ENCODE measurements around the gene FANCD2.
A peak's percentile ranks its signal among the peaks of the same experiment; 100 is the strongest.
"Not testable (repeated sequence)": the region's sequence is repeated elsewhere in the genome, so short reads cannot be mapped to it uniquely, and the experiment has no call there.

FANCD2 gene

GRCh38 chr3:10026084-10026890 is at the start of gene FANCD2:
TSS of gene FANCD2 (plus strand) at chr3:10026437. CDS start at chr3:10028658, 2,221 bp downstream.
- peak; percentile 93 to 95 for DNase-seq

DNA sequence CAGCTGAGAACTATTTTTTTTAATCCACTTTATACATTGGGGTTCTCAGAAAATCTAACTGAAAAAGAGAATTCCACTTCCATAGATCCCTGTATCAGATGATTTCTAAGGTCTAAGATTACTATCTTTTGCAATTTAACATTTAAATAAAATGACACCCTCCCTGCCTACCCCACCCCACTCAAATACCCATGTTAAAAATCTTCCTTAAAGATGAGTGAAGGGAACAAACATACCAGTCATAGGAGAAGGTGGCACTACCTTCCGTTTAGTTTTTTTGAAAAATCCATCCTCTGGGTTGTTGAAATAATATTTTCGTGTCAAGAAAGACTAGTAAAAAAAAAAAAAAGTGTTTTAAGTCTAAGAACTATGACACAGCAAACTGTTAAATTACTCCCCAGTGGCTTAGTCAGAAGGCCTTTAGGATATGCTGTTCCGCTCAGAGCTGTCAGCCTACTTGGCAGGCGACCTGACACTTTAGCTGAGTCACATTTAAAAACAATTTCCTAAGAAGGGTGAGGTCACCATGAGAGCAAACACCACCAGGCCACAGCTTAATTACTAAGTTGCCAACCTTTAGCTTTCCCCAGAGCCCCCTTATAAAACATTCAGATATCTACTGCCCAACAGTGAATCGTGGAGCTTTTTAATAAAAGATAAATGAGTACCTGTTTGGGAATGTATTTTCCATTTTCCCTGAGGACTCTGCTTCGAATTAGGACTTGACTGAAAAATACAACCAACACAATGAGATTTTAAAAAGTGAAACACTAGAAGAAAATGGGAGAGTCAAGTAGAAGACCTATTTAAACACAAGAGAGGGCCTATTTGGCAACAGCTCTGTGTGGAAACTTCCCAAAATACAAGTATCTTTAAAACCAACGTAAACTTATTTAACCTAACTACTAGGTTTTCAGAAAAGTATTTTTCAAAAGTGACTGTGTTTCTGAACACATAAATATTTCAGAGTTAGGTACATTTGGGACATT is 49.2 kb upstream of the FANCD2 start:
- peak in 1 of 2 donors; percentile 10 for DNase-seq

DNA sequence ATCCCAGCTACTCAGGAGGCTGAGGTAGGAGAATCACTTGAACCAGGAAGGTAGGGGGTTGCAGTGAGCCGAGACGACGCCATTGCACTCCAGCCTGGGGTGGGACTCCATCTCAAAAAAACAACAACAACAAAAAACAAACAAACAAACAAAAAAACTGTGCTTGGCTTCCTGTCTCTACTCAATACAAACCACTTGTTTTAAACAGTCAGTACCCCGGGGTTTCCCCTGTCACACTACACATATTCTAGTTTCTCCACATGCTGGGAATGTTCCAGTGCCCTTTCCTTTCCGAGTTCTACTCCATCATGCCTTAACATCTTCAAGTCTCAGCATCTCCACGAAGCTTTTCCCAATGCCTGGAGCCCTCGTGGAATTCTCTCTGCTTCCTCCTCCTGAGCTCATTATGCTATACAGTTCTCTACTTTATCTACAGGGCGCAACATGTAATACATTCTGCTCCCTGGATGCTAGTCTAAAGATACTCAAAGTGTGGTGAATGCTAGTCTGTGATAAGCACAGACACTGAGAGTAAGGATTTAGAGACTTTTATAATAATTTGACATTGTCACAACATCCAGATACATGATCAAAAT is 47.4 kb upstream of the FANCD2 start:
- DNase-seq: no peak

- DNase-seq: no peak
Measured at GRCh38 chr3:9980251-9980650, 46.0 kb upstream of the FANCD2 start.

- no peak for DNase-seq
Measured at GRCh38 chr3:9986230-9986725, 40.0 kb upstream of the FANCD2 start.

DNA sequence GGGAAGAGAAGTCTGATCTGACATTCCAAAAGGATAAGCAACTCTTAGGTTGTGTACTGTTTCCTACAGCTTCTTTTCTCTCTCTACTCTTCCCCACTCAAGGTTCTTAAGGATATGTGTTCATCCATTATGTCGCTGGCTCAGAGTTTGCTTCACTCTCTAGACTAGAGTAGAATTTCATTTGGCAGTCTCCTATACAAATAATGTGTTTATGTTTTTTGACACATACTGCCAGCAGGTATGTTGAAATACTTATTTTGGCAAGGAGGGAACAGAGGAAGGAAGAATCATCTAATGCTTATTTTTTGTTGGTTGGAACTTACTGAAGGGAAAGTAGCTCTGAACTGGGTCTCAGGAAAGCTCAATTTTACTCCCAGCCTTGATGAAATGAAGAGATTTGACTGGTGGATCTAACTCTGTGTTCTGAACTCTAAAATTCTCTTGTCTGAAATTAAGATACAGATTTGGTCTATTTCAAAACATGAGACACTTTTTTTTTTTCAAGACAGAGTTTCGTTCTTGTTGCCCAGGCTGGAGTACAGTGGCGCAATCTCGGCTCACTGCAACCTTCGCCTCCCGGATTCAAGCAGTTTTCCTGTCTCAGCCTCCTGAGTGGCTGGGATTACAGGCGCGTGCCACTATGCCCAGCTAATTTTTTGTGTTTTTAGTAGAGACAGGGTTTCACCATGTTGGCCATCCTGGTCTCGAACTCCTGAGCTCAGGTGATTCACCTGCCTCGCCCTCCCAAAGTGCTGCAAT is 32.0 kb upstream of the FANCD2 start:
- DNase-seq: no peak

- no peak for DNase-seq
Measured at GRCh38 chr3:10000686-10001085, 25.6 kb upstream of the FANCD2 start.

DNA sequence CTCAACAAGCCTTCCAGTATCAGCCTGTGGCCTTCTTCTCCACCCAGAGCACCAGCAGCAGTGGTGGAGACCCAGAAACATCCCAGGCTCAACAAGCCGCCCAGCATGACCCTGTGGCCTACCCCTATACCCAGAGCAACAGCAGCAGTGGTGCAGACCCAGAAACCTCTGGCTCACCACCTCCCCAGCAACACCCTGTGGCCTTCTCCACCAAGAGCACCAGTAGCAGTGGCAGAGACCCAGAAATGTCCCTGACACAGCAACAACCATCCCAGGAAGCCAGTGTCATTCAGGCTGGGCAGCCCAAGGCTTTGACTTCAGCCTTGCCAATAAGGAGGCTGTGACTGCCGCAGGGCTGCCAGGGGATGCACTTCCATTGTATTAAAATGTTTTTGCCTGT is 23.3 kb upstream of the FANCD2 start:
- DNase-seq: no peak

- no peak for DNase-seq
Measured at GRCh38 chr3:10004506-10004905, 21.7 kb upstream of the FANCD2 start.

DNA sequence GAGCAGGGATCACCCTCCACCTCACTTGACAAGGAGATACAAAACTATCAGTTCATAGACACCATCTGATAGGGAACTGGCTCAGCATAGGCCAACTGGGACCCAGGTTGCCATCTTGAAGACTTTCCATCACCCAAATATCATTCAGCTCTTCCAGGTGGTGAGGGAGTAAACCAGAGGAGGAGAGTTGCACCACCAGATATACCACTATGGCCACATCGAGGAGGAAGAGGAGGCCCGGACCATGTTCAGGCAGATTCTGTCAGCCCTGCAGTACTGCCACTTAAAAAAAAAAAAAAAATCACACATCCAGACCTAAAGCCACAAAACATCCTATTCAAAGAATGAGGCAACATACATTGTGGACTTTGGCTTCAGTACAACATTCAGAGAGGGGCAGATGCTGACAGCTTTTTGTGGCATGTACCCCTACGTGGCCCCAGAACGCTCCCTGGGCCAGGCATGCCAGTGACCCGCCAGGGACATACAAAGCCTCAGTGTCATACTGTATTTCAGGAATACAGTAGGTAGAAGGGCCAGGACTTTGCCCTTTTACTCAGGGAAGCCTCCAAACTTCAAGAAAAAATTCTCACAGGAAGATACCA is 21.2 kb upstream of the FANCD2 start:
- no peak for DNase-seq

GRCh38 chr3:10006048-10006761 is 20.0 kb upstream of the FANCD2 start:
- DNase-seq: no peak

GRCh38 chr3:10006762-10007090 is 19.5 kb upstream of the FANCD2 start:
- DNase-seq: no peak

- no peak for DNase-seq
Measured at GRCh38 chr3:10007126-10007782, 19.0 kb upstream of the FANCD2 start.

DNA sequence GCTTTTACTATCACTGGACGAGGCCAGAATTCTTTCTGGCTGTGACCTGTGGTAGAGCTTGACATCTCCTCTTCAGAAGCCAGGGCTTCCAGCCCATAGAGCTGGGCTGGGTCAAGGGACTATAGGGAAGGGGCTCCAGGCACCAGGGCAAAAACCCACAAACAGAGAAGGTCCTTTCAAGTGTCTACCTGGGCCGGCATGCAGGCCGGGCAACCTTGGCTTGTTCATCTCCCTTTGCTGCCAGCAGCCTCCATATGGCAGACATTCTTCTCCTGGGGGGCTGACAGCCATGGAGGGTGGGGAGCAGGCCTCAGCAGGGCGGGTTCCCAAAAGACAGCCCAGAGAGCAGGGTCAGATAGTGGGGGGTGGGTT is 18.0 kb upstream of the FANCD2 start:
- not testable (repeated sequence) for DNase-seq

DNA sequence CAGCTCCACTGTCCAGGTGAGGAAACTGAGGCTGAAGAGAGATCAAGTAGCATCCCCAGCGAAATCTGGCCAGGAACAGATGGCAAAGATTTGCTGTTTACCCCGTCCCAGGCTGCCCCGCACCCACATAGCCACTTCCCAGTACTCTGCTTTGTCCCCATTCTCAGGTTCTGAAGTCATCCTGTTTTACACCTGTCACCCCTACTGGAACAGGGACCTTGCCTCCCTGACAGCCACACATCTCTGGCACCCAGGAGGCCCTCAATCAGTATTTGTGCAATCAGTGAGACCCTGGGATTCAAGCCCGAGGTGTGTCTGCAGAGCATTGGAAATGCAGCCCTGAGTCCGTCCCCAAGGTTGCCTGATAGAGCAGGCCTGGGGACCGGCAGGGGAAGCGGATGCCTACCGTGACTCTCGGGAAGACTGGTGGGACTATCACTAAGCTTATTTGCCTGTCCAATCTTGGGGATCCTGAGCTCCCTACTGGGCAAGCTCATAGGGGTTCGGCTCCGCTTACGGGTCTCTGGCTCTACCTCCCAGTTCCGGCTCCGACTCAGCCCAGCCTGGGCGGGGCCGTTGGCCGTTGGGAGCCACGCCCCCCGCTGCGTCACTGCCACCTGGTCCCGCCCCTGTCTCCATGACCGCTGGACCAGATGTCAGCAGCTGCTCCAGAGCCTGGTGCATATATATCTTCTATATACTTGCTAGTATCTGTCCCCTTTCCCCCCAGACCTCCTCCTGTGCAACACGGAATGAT is 17.5 kb upstream of the FANCD2 start:
- DNase-seq: peak; percentile 78 to 84

GRCh38 chr3:10010421-10010877 is 15.8 kb upstream of the FANCD2 start:
- no peak for DNase-seq

DNA sequence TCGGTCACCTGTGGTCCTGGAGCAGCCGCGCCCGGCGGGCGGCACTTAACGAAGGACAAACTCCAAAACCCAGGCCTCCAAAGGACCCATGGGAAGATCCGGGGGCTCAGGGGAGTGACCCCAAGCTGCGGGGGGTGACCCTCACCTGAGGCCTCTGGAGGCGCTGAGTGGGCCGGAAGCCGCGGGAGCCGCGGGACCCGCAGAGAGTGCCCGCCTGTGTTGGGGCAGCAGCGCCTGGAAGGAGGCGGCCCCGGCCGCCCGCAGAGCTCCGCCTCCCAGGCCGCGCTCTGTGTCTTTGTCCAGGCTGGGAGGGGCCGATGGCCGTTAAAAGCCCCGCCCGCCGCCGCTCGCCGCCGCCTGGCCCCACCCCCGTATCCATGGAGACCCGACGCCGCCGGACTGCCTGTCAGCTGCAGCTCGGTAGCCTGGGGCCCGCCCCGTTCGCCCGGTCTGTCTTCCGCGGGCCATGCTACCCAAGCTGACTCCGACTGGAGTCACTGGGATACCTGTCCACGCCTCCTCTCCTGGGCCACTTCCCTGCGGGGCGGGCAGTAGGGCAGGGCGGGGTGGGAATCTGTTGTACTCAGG is 15.3 kb upstream of the FANCD2 start:
- DNase-seq: peak; percentile 83

DNA sequence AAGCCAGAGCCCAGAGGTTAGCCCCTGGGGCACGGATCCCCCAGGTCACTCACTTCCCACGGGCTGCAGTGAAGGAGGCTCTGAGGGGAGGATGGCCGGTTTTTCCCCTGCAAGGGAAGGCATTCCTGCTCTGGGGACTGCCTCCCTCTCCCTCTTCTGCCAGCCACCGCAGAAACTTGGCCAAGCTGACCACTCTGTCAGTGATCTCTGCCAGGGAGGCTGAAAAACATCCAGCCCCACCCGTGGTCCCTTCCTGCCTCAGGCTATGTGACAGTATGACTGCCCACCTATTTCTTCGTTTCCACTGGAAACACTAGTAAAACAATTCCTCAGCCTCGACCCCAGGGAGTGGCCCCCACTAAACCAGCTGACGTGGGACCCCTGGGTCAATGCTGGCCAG is 14.6 kb upstream of the FANCD2 start:
- DNase-seq: no peak

GRCh38 chr3:10012106-10012505 is 14.1 kb upstream of the FANCD2 start:
- no peak for DNase-seq

Measured in stimulated activated CD4-positive, alpha-beta T cell treated with anti-CD3 and anti-CD28 coated beads, Interleukin-2, amount 100 ng/mL, for 48 hours (primary cell).